GM12878 (cell line): ENCODE results near the gene CFAP20.

Experiments
- DPF2 ChIP-seq: fragments of 450-650 bp; IDR thresholded peaks from 2 replicates; pipeline ENCODE4 v1.6.1; 2017; ENCODE audit warnings: mild to moderate bottlenecking
- EZH2 ChIP-seq: IDR thresholded peaks from 2 replicates; pipeline ENCODE4 v1.6.1; 2012; ENCODE audit warnings: low read depth, mild to moderate bottlenecking, control low read depth, inconsistent platforms, low read length, borderline replicate concordance; ENCODE audit not compliant: control insufficient read depth
- HDAC2 ChIP-seq: fragments of 200-600 bp; sonication (generic); IDR thresholded peaks from 2 replicates; pipeline ENCODE4 v1.6.1; 2017
- SPI1 ChIP-seq: IDR thresholded peaks from 2 replicates; pipeline ENCODE4 v1.6.1; 2011; ENCODE audit warnings: low read depth, mild to moderate bottlenecking, low read length, moderate library complexity, borderline replicate concordance; ENCODE audit not compliant: insufficient read depth
- ZNF217 ChIP-seq: fragments of 450-650 bp; IDR thresholded peaks from 2 replicates; pipeline ENCODE4 v1.6.1; 2017; ENCODE audit warnings: antibody characterized with exemption, mild to moderate bottlenecking
- ZNF274 ChIP-seq: IDR thresholded peaks from one replicate; pipeline ENCODE4 v1.8.0; 2011; ENCODE audit not compliant: insufficient read length, insufficient read depth
- TF ChIP-seq, protein P1 (sequence below): fragments of 450-650 bp; IDR thresholded peaks from 2 replicates; pipeline ENCODE4 v1.6.1; 2018; ENCODE audit warnings: mild to moderate bottlenecking, low read depth, moderate library complexity; ENCODE audit not compliant: partially characterized antibody

GRCh38 chr16:58129097-58129936 is at the start of gene CFAP20:
- TF ChIP-seq EZH2 (no peak), DPF2 (peak; percentile 74), SPI1 (peak; percentile 73), ZNF217 (no peak), HDAC2 (no peak), ZNF274 (no peak)
- TF ChIP-seq, protein P1, sequence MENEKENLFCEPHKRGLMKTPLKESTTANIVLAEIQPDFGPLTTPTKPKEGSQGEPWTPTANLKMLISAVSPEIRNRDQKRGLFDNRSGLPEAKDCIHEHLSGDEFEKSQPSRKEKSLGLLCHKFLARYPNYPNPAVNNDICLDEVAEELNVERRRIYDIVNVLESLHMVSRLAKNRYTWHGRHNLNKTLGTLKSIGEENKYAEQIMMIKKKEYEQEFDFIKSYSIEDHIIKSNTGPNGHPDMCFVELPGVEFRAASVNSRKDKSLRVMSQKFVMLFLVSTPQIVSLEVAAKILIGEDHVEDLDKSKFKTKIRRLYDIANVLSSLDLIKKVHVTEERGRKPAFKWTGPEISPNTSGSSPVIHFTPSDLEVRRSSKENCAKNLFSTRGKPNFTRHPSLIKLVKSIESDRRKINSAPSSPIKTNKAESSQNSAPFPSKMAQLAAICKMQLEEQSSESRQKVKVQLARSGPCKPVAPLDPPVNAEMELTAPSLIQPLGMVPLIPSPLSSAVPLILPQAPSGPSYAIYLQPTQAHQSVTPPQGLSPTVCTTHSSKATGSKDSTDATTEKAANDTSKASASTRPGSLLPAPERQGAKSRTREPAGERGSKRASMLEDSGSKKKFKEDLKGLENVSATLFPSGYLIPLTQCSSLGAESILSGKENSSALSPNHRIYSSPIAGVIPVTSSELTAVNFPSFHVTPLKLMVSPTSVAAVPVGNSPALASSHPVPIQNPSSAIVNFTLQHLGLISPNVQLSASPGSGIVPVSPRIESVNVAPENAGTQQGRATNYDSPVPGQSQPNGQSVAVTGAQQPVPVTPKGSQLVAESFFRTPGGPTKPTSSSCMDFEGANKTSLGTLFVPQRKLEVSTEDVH = peak; percentile 87
